Fibroblast of lung (primary cell): ENCODE data around the gene P2RX1.

Experiments
- CTCF ChIP-seq, 2 donors: IDR thresholded peaks in 1 of 2; conservative IDR thresholded peaks in 1 of 2; 1 replicate in 1 of 2; 2 replicates in 1 of 2; pipeline ENCODE4 v1.5.1; 2011 to 2012; ENCODE audit warnings: low read length in 2 of 2, control low read depth in 1 of 2, inconsistent platforms in 1 of 2, low read depth in 1 of 2, mild to moderate bottlenecking in 1 of 2
- EZH2 ChIP-seq: IDR thresholded peaks from 2 replicates; pipeline ENCODE4 v1.5.1; 2012; ENCODE audit warnings: low read length, control low read depth, mild to moderate bottlenecking; ENCODE audit errors: missing control alignments

- TF ChIP-seq CTCF (conservative IDR thresholded peaks at IDR 0.05 in 1 of 2, IDR thresholded peaks at IDR 0.05 in 1 of 2; ENCODE audit: low read depth in 1 of 2, low read length in 2 of 2) (no peak), EZH2 (no peak)
These were observed 40.7 kb upstream of the P2RX1 start for GRCh38 chr17:3956983-3957382.
